ENCODE measurements around the gene LENG9. TPM values are rescaled to one million over a fixed set of nuclear protein-coding genes. Genes with fewer than 3 reads are reported as not detected.

LENG9 gene
- total RNA-seq, 4 donors from 2014 or later = 1.5 to 4.9 (median 3.4) TPM

DNA sequence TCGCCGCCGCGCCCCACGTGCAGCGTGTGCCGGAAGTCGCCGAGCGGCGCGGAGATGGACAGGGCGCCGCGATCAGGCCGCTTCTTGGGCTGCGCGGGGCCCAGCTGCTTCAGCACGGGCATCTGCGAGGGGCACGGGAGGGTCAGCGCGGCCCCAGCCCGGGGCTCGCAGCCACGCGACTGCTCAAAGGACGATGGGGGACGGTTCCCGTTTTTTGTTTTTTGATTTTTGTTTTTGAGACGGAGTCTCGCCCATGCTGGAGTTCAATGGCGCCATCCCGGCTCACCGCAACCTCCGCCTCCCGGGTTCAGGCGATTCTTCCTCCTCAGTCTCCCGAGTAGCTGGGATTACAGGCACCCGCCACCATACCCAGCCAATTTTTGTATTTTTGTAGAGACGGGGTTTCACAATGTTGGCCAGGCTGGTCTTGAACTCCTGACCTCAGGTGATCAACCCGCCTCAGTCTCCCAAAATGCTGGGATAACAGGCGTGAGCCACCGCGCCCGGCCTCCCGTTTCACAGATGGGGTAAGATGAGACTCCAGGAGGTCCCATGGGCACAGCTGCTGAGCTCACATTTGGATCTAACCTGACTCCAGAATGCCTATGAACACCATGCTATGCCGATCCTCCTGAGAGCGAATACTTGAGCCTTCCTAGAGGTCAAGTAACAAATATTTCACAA is 2.0 kb upstream of the LENG9 start:
- H3K27me3 ChIP-seq = peaks cover 2 to 5% (median 2%) of the 10 kb centered on the region in 3 donors
- peak overlapping the region in 1 of 4 donors; percentile 68 for H3K4me3 ChIP-seq
- in situ Hi-C loops (cut with MboI; ENCODE audit: low sequenced_read_pairs in 4 of 4) = no loop called here
- no peak for TF ChIP-seq POLR2A (IDR thresholded peaks at IDR 0.05)
- TF ChIP-seq, protein P1, sequence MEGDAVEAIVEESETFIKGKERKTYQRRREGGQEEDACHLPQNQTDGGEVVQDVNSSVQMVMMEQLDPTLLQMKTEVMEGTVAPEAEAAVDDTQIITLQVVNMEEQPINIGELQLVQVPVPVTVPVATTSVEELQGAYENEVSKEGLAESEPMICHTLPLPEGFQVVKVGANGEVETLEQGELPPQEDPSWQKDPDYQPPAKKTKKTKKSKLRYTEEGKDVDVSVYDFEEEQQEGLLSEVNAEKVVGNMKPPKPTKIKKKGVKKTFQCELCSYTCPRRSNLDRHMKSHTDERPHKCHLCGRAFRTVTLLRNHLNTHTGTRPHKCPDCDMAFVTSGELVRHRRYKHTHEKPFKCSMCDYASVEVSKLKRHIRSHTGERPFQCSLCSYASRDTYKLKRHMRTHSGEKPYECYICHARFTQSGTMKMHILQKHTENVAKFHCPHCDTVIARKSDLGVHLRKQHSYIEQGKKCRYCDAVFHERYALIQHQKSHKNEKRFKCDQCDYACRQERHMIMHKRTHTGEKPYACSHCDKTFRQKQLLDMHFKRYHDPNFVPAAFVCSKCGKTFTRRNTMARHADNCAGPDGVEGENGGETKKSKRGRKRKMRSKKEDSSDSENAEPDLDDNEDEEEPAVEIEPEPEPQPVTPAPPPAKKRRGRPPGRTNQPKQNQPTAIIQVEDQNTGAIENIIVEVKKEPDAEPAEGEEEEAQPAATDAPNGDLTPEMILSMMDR (IDR thresholded peaks at IDR 0.05 in 4 of 5, conservative IDR thresholded peaks at IDR 0.05 in 1 of 5) = no peak
- intact Hi-C loops (cut with DNase I; ENCODE audit: low total_unique reads) = loop anchor here (10.0 kb wide), 3 partner anchors 301 to 789 kb away; partner anchors contain the start of gene PPP6R1
- peaks cover 12 to 25% of the 10 kb centered on the region in 2 donors for H3K4me1 ChIP-seq
- H3K36me3 ChIP-seq = peaks cover 0 to 16% of the 10 kb centered on the region in 2 donors
- no peak overlapping the region for H3K27ac ChIP-seq
- H3K9me3 ChIP-seq = no peaks in the 10 kb centered on the region
- ATAC-seq (no peak), DNase-seq (no peak)

DNA sequence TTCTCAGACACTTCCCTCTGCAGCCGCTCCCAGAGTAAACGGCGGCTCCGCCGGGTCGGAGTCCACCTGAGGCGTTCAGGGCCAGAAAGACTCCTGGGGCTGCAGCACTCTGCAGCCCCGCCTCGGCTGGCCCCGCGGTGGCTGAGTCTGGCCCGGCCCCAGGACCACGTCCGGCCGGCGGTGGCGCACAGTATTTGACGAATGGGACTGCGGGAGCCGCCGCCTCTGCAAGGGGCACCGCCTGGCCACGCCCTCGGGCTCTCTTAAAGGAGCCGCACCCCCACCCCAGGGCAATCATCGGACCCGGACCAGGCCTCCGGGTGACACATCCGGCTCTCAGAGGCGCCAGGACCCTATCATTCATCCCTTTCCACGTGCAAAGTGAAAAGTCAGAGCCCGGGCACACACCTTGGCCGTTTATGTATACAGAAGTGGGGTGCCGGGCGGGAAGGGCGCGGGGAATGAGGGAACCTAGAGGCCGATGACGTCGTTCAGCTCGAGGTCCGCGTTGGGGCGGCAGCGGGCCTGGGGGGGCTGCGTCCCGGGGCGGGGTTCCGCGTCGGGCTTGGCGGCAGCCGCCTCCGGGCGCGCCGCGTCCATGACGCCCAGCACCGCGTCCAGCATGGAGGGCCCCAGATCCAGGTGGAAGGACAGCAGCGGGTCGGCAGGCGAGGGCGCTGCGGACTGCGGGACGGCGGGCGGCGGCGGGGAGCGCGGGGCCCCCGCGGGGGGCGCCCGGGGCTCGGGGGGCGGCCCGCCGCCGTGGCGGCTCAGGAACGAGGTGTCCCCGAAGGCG is 1.2 kb upstream of the LENG9 start:
- Histone ChIP-seq H3K27ac (peak overlapping the region; percentile 78 to 92 (median 84)), H3K9me3 (no peaks in the 10 kb centered on the region), H3K4me1 (peaks cover 7 to 24% of the 10 kb centered on the region in 2 donors), H3K27me3 (peaks cover 0 to under 1% (median under 1%) of the 10 kb centered on the region in 3 donors), H3K36me3 (peaks cover 0 to 23% of the 10 kb centered on the region in 2 donors), H3K4me3 (peak overlapping the region; percentile 54 to 81 (median 62))
- TF ChIP-seq, protein P1 (IDR thresholded peaks at IDR 0.05 in 4 of 5, conservative IDR thresholded peaks at IDR 0.05 in 1 of 5) = peak in 3 of 5 experiments; percentile 8 to 29 (median 16)
- peak in 1 of 2 donors; percentile 23 for TF ChIP-seq POLR2A (IDR thresholded peaks at IDR 0.05)
- in situ Hi-C loops (cut with MboI; ENCODE audit: low sequenced_read_pairs in 4 of 4) (no loop called here), intact Hi-C loops (cut with DNase I; ENCODE audit: low total_unique reads) (loop anchor here (1.0 to 10.0 kb wide), 4 partner anchors 300 to 790 kb away; partner anchors contain the start of genes PPP6R1, PRPF31 and TFPT)
- DNase-seq = peak; percentile 75 to 84
- peak; percentile 50 to 56 for ATAC-seq

DNA sequence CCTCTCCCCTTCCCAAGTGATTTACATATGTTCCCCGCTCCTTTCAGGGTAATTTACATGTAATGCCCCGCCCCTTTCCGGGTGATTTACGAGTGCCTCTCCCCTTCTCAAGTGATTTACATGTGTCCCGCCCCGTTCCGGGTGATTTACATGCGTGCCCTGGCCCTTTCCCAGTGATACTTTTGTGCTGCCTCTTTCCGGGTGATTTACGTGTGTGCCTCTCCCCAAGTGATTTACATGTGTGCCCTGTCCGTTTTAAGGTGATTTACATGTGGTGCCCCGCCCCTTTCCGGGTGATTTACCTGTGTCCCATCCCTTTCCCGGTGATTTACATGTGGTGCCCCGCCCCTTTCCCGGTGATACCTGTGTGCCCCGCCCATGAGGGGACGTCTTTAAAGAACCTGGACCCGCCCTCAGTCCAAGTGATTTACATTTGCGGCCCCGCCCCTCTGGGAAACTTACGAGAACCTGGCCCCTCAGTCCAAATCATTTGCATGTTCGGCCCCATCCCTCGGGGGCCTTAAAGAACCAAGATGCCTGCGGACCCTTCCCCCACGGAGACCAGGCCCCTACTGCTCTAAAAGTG is 559 bp upstream of the LENG9 start:
- ATAC-seq (peak; percentile 57 to 59), DNase-seq (peak; percentile 80 to 85)
- intact Hi-C loops (cut with DNase I; ENCODE audit: low total_unique reads) (loop anchor here (1.0 to 10.0 kb wide), 4 partner anchors 299 to 791 kb away; partner anchors contain the start of genes PPP6R1, PRPF31 and TFPT), in situ Hi-C loops (cut with MboI; ENCODE audit: low sequenced_read_pairs in 4 of 4) (no loop called here)
- H3K4me1 ChIP-seq = peaks cover 7 to 24% of the 10 kb centered on the region in 2 donors
- H3K9me3 ChIP-seq = no peaks in the 10 kb centered on the region
- H3K36me3 ChIP-seq = peaks cover 0 to 30% of the 10 kb centered on the region in 2 donors
- peak overlapping the region; percentile 54 to 81 (median 62) for H3K4me3 ChIP-seq
- no peak for TF ChIP-seq POLR2A (IDR thresholded peaks at IDR 0.05)
- TF ChIP-seq, protein P1 (IDR thresholded peaks at IDR 0.05 in 4 of 5, conservative IDR thresholded peaks at IDR 0.05 in 1 of 5) = no peak
- no peaks in the 10 kb centered on the region for H3K27me3 ChIP-seq
- H3K27ac ChIP-seq = peak overlapping the region; percentile 78 to 92 (median 84)

DNA sequence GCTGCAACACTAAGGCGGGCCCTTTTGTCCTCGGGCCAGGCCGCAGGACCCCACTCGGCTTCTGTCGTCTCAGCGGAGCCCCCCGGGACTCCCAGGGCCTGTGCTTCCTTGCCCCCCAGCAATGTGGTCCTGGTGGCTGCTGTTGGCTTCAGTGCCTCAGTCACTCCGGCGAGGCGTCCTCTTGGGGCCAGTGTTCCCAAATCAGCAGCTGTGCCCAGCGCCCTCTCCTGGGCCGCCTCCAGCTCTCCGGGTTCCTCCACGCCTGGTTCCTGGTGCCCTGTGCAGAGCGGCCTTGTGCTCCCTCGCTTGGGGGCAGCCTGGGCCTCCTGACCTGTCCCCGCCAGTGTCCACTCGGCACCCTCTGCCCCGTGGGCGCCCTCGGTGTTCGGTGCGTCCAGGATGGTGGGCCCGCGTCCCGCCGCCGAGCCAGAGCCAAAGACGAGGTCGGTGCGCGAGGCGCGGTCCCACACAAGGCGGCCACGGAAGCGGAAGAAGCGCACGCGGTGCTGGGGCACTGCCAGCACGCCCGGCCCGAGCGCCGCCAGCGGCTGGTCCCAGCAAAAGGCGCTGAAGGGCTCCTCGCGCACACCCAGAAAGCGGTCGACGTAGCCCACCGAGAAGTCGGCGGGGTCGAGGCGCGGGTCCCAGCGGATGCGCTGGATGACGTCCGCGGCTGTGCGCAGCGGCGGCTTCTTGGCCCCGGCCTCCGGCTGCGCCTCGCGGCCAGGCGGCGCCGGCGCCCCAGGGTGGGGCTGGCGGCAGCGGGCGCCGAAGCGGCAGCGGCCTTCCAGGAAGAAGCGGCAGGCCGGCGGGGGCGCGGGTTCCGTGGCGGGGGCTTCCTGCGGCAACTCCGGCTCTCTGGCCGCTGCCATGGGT is 685 bp downstream of the LENG9 start:
- ATAC-seq (peak; percentile 40 to 42), DNase-seq (peak; percentile 45 to 56)
- TF ChIP-seq, protein P1 (IDR thresholded peaks at IDR 0.05 in 4 of 5, conservative IDR thresholded peaks at IDR 0.05 in 1 of 5) = peak in 1 of 5 experiments; percentile 9
- TF ChIP-seq POLR2A (IDR thresholded peaks at IDR 0.05) = no peak
- Histone ChIP-seq H3K9me3 (no peaks in the 10 kb centered on the region), H3K27me3 (no peaks in the 10 kb centered on the region), H3K4me3 (peak overlapping the region; percentile 54 to 81 (median 62)), H3K27ac (peak overlapping the region; percentile 78 to 92 (median 84)), H3K4me1 (peaks cover 7 to 24% of the 10 kb centered on the region in 2 donors), H3K36me3 (peaks cover 1 to 42% of the 10 kb centered on the region in 2 donors)
- in situ Hi-C loops (cut with MboI; ENCODE audit: low sequenced_read_pairs in 4 of 4) = no loop called here
- intact Hi-C loops (cut with DNase I; ENCODE audit: low total_unique reads) = loop anchor here (1.0 to 10.0 kb wide), 4 partner anchors 14 to 792 kb away; partner anchors contain the start of genes LENG8 and PPP6R1

Measured in gastrocnemius medialis (tissue), 4 donors.